Left kidney (tissue), 2 donors: ENCODE results near the gene STK32C. TPM values are rescaled to one million over a fixed set of nuclear protein-coding genes. Genes with fewer than 3 reads are reported as not detected.
"Not testable (repeated sequence)": the region's sequence is repeated elsewhere in the genome, so short reads cannot be mapped to it uniquely, and the experiment has no call there.

Source experiments
- DNase-seq: peaks from one replicate; pipeline ENCODE4 v3.0.0-alpha.2; 2013
- polyA plus RNA-seq: library from polyadenylated mRNA; unstranded; fragments of 120-200 nt; gene quantifications from one replicate; pipeline ENCODE4 v1.2.1, GENCODE V29; 2013; ENCODE audit not compliant: insufficient read length

Gene STK32C
- polyA plus RNA-seq, 1 donor: 11.5 TPM

GRCh38 chr10:132232023-132232951 lies 75.5 kb downstream of the STK32C start:
- no peak for DNase-seq

- DNase-seq: no peak
Observed at GRCh38 chr10:132231656-132232022, 76.1 kb downstream of the STK32C start.

- DNase-seq: no peak
Observed at GRCh38 chr10:132230557-132231210, 77.1 kb downstream of the STK32C start.

GRCh38 chr10:132229834-132230556 lies 77.8 kb downstream of the STK32C start:
- DNase-seq: no peak

GRCh38 chr10:132229096-132229495 lies 78.7 kb downstream of the STK32C start:
- no peak for DNase-seq

- no peak for DNase-seq
Observed at GRCh38 chr10:132228616-132229015, 79.1 kb downstream of the STK32C start.

- DNase-seq: no peak
Observed at GRCh38 chr10:132227851-132228390, 79.8 kb downstream of the STK32C start.

- DNase-seq: no peak
Observed at GRCh38 chr10:132226586-132227405, 81.0 kb downstream of the STK32C start.

- no peak for DNase-seq
Observed at GRCh38 chr10:132225849-132226205, 81.9 kb downstream of the STK32C start.

- no peak for DNase-seq
Observed at GRCh38 chr10:132225073-132225848, 82.5 kb downstream of the STK32C start.

GRCh38 chr10:132224343-132225072 lies 83.2 kb downstream of the STK32C start:
- DNase-seq: no peak

GRCh38 chr10:132223611-132224342 lies 84.0 kb downstream of the STK32C start:
- no peak for DNase-seq

- peak; percentile 78 for DNase-seq
Observed at GRCh38 chr10:132223156-132223590, 84.6 kb downstream of the STK32C start.

- no peak for DNase-seq
Observed at GRCh38 chr10:132222726-132223125, 85.0 kb downstream of the STK32C start.

- DNase-seq: not testable (repeated sequence)
Observed at GRCh38 chr10:132220996-132221395, 86.8 kb downstream of the STK32C start.

- no peak for DNase-seq
Observed at GRCh38 chr10:132220061-132220460, 87.7 kb downstream of the STK32C start.

- no peak for DNase-seq
Observed at GRCh38 chr10:132219486-132219885, 88.3 kb downstream of the STK32C start.

GRCh38 chr10:132216441-132216840 lies 91.3 kb downstream of the STK32C start:
- not testable (repeated sequence) for DNase-seq

GRCh38 chr10:132213917-132214316 lies 93.8 kb downstream of the STK32C start:
- DNase-seq: no peak
